Prostate gland (tissue), 2 donors: ENCODE measurements around the gene CFAP300. TPM values are rescaled to one million over a fixed set of nuclear protein-coding genes. Genes with fewer than 3 reads are reported as not detected.
A peak's percentile ranks its signal among the peaks of the same experiment; 100 is the strongest.

Source experiments
- DNase-seq: peaks from one replicate; pipeline ENCODE4 v3.0.0-alpha.2; 2019; ENCODE audit warnings: low spot score
- H3K27ac ChIP-seq, 2 donors: fragments of 200-600 bp; sonication (generic); 2 replicates each; pipeline ENCODE4 v1.5.1; 2017 to 2019
- H3K27me3 ChIP-seq: fragments of 200-600 bp; sonication (generic); replicated peaks from 2 replicates; pipeline ENCODE4 v1.5.1; 2019; ENCODE audit not compliant: insufficient read depth
- H3K36me3 ChIP-seq, 2 donors: fragments of 200-600 bp; sonication (generic); 1 replicate in 1 of 2; 2 replicates in 1 of 2; pipeline versions ENCODE4 v1.5.1 to v1.8.1; 2017 to 2019
- H3K4me1 ChIP-seq: fragments of 200-600 bp; sonication (generic); replicated peaks from 2 replicates; pipeline ENCODE4 v1.5.1; 2019
- H3K4me3 ChIP-seq, 2 donors: fragments of 200-600 bp; sonication (generic); 2 replicates each; pipeline ENCODE4 v1.5.1; 2017 to 2019
- H3K9me3 ChIP-seq: fragments of 200-600 bp; sonication (generic); 2 replicates; pipeline ENCODE4 v1.5.1; 2017
- POLR2A ChIP-seq: fragments of 450-650 bp; IDR thresholded peaks from one replicate; pipeline ENCODE4 v1.6.1; 2016; ENCODE audit warnings: antibody characterized with exemption, mild to moderate bottlenecking
- POLR2AphosphoS5 ChIP-seq: sonication (generic); formaldehyde crosslinking; IDR thresholded peaks from one replicate; pipeline ENCODE4 v1.6.1; 2017; ENCODE audit warnings: antibody characterized with exemption
- WGBS: methylation state at CpG from one replicate; pipeline ENCODE4 v1.1.5; 2018; 5-methylcytosine and 5-hydroxymethylcytosine counted together
- intact Hi-C: fragments of 100-400 bp; cut with DNase I; formaldehyde crosslinking; loops from one replicate; pipeline ENCODE4 v1.14.2; 2022
- total RNA-seq, 2 donors: library from RNA; depleted of rRNA; stranded (reverse); fragments of >200 nt; gene quantifications; one replicate each; pipeline ENCODE4 v1.1.0, GENCODE V29; 2016
- TF ChIP-seq, protein P1 (sequence below), 4 experiments: fragments of 200-600 bp in 2 of 4; fragments of 450-650 bp in 2 of 4; sonication (generic) in 2 of 4; IDR thresholded peaks; 1 replicate in 3 of 4; 2 replicates in 1 of 4; pipeline ENCODE4 v1.5.1; 2016 to 2019; ENCODE audit warnings: antibody characterized with exemption in 4 of 4, mild to moderate bottlenecking in 2 of 4, moderate library complexity in 2 of 4

The CFAP300 gene
- total RNA-seq, 2 donors from 2014 or later, result 4.0 to 24.0 TPM

DNA sequence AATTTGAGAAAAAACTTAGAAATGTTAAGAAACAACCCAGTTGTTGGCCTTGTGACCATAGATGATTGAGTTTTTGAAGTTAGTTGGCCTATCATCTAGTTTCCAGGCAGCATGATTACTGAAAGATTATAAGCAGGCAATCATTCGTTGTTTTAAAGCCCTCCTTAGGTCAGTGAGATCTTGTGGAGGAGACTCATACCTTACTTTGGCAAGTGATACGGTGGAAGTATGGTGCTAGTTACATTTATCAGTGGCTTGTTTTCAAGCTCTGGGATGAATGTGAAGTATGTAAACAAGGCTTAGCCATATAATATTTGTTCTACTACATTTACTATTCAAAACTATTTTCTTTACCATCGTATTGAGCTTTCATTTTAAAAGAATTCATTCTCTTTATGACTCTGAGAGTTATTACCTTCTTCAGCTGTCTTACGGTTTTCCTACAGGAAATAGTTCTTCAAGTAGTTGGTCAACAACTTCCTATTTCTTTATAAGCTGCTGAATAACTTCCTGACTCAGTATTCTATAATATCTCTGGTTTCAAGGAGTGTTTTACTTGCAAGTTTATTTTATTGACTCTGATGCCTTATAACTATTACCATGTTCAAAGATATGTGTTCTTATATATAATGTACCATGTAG lies 70.4 kb downstream of the CFAP300 start:
- H3K4me1 ChIP-seq, result peaks cover 7% of the 10 kb centered on the region
- H3K9me3 ChIP-seq, result no peaks in the 10 kb centered on the region
- H3K27me3 ChIP-seq, result no peaks in the 10 kb centered on the region
- DNase-seq, result no peak
- WGBS, result 27% methylated on average over 4 of the region's 4 CpGs
- no peak overlapping the region for H3K4me3 ChIP-seq
- H3K36me3 ChIP-seq, result no peaks in the 10 kb centered on the region
- intact Hi-C loops, result loop anchor here (10.0 kb wide), 2 partner anchors 107 to 227 kb away; partner anchors contain the start of gene BIRC2
- H3K27ac ChIP-seq, result no peak overlapping the region
- TF ChIP-seq, protein P1, sequence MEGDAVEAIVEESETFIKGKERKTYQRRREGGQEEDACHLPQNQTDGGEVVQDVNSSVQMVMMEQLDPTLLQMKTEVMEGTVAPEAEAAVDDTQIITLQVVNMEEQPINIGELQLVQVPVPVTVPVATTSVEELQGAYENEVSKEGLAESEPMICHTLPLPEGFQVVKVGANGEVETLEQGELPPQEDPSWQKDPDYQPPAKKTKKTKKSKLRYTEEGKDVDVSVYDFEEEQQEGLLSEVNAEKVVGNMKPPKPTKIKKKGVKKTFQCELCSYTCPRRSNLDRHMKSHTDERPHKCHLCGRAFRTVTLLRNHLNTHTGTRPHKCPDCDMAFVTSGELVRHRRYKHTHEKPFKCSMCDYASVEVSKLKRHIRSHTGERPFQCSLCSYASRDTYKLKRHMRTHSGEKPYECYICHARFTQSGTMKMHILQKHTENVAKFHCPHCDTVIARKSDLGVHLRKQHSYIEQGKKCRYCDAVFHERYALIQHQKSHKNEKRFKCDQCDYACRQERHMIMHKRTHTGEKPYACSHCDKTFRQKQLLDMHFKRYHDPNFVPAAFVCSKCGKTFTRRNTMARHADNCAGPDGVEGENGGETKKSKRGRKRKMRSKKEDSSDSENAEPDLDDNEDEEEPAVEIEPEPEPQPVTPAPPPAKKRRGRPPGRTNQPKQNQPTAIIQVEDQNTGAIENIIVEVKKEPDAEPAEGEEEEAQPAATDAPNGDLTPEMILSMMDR (IDR thresholded peaks at IDR 0.05), result no peak
- no peak for TF ChIP-seq POLR2AphosphoS5
- no peak for TF ChIP-seq POLR2A

GRCh38 chr11:102118937-102119336 lies 71.7 kb downstream of the CFAP300 start:
- DNase-seq, result no peak
- 21% methylated on average over 3 of the region's 3 CpGs for WGBS
- intact Hi-C loops, result loop anchor here (10.0 kb wide), 2 partner anchors 106 to 226 kb away; partner anchors contain the start of gene BIRC2
- no peak for TF ChIP-seq POLR2A
- TF ChIP-seq, protein P1 (IDR thresholded peaks at IDR 0.05), result no peak
- peak; percentile 11 for TF ChIP-seq POLR2AphosphoS5
- no peaks in the 10 kb centered on the region for H3K9me3 ChIP-seq
- no peaks in the 10 kb centered on the region for H3K27me3 ChIP-seq
- no peak overlapping the region for H3K4me3 ChIP-seq
- no peaks in the 10 kb centered on the region for H3K36me3 ChIP-seq
- H3K4me1 ChIP-seq, result peaks cover 7% of the 10 kb centered on the region
- no peak overlapping the region for H3K27ac ChIP-seq

- H3K27me3 ChIP-seq, result no peaks in the 10 kb centered on the region
- WGBS, result 23% methylated on average over 4 of the region's 4 CpGs
- no peaks in the 10 kb centered on the region for H3K9me3 ChIP-seq
- no peaks in the 10 kb centered on the region for H3K36me3 ChIP-seq
- no peak overlapping the region for H3K4me3 ChIP-seq
- peaks cover 7% of the 10 kb centered on the region for H3K4me1 ChIP-seq
- no peak for DNase-seq
- intact Hi-C loops, result loop anchor here (10.0 kb wide), 2 partner anchors 105 to 225 kb away; partner anchors contain the start of gene BIRC2
- H3K27ac ChIP-seq, result peak overlapping the region; percentile 7 to 24
- TF ChIP-seq, protein P1 (IDR thresholded peaks at IDR 0.05), result no peak
- TF ChIP-seq POLR2A (no peak), POLR2AphosphoS5 (no peak)
Observed at GRCh38 chr11:102119997-102120396, 72.8 kb downstream of the CFAP300 start.

DNA sequence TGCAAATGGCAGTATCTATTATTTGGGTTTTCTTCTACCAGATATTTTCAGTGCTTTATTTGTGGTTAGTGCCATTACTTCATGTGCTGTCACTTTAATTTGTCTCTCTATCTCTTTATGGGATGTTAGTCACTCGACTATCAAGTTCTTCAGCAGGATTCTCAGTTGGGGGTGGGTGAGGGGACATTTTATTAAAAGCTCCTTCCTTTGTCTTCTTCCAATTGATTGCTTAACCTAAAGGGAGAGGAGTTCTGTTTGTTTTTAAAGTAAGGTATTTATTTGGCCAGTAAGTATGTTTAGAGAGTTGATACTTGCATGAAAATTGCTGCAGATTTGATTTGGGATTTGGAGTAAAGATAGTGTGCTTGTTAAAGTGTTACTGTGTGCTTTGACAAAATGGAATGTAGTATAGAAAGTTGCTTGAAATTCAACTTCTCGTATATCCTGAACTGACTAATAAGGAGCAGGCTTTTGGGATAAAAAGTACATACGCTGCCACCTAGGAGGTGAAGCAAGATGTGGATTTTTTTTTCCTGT lies 73.3 kb downstream of the CFAP300 start:
- Histone ChIP-seq H3K27me3 (no peaks in the 10 kb centered on the region), H3K9me3 (no peaks in the 10 kb centered on the region), H3K27ac (peak overlapping the region in 1 of 2 donors; percentile 7), H3K4me1 (peaks cover 7% of the 10 kb centered on the region), H3K36me3 (no peaks in the 10 kb centered on the region), H3K4me3 (no peak overlapping the region)
- 18% methylated on average over 3 of the region's 3 CpGs for whole genome bisulfite sequencing
- no peak for DNase-seq
- intact Hi-C loops, result no loop called here
- TF ChIP-seq, protein P1 (IDR thresholded peaks at IDR 0.05), result no peak
- TF ChIP-seq POLR2A, result no peak
- no peak for TF ChIP-seq POLR2AphosphoS5

DNA sequence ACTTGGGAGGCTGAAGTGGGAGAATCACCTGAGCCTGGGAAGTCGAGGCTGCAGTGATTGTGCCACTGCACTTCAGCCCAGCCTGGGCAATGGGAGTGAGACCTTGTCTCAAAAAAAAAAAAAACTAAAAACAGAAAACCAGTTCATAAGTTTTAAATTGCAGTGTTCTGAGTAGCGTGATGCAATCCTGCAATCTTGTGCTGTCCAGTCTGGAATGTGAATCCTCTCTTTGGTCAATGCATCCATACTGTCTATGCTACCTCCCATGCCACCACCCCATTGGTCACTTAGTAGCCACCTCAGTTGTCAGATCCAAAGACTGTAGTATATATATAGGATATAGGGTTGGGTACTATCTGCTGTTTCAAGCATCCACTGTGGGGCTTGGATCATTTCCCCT lies 74.1 kb downstream of the CFAP300 start:
- intact Hi-C loops, result no loop called here
- no peaks in the 10 kb centered on the region for H3K9me3 ChIP-seq
- TF ChIP-seq POLR2A (no peak), POLR2AphosphoS5 (no peak)
- TF ChIP-seq, protein P1 (IDR thresholded peaks at IDR 0.05), result no peak
- H3K36me3 ChIP-seq, result no peaks in the 10 kb centered on the region
- peaks cover 7% of the 10 kb centered on the region for H3K4me1 ChIP-seq
- no peak overlapping the region for H3K27ac ChIP-seq
- no peak for DNase-seq
- WGBS, result 74% methylated on average over 2 of the region's 2 CpGs
- no peak overlapping the region for H3K4me3 ChIP-seq
- H3K27me3 ChIP-seq, result no peaks in the 10 kb centered on the region
